OCI-LY7 (cell line): ENCODE data around the gene ZNF644. TPM values are rescaled to one million over a fixed set of nuclear protein-coding genes. Genes with fewer than 3 reads are reported as not detected.

Experiments used
- BruUV-seq: library from RNA; stranded (reverse); fragments of 400-500 nt; replicated peaks from 2 replicates; lab custom pipeline; 2021; lab: Mats Ljungman, UMichigan
- CTCF ChIA-PET: fragments of 300-600 bp; sonication (Branson Sonifier 250); formaldehyde crosslinking; loops from one replicate; lab custom pipeline; 2022; ENCODE audit warnings: antibody characterized with exemption; ENCODE audit not compliant: unreplicated experiment; lab: Charles Lee
- POLR2A ChIA-PET: fragments of 300-600 bp; sonication (Branson Sonifier 250); formaldehyde crosslinking; loops from one replicate; lab custom pipeline; 2022; ENCODE audit warnings: antibody characterized with exemption; lab: Charles Lee
- DNase-seq: peaks from one replicate; pipeline ENCODE4 v3.0.0-alpha.2; 2015; ENCODE audit warnings: low spot score
- H2AFZ ChIP-seq: fragments of 200-600 bp; sonication (generic), shearing (Covaris generic); 2 replicates; pipeline ENCODE4 v1.6.1; 2014; ENCODE audit warnings: mild to moderate bottlenecking, antibody characterized with exemption, low read length, moderate library complexity
- H3K27ac ChIP-seq: fragments of 200-600 bp; sonication (generic); 2 replicates; pipeline ENCODE4 v1.5.1; 2014; ENCODE audit warnings: mixed run types, low read depth, mild to moderate bottlenecking, moderate library complexity, low read length, inconsistent platforms; ENCODE audit not compliant: poor library complexity, severe bottlenecking
- H3K36me3 ChIP-seq: fragments of 200-600 bp; sonication (generic); 2 replicates; pipeline ENCODE4 v1.6.1; 2014; ENCODE audit warnings: mild to moderate bottlenecking, antibody characterized with exemption, low read length, moderate library complexity, mixed read lengths; ENCODE audit not compliant: insufficient read depth
- H3K4me1 ChIP-seq: fragments of 200-600 bp; sonication (generic); 2 replicates; pipeline ENCODE4 v1.5.1; 2014; ENCODE audit warnings: mild to moderate bottlenecking, low read length; ENCODE audit not compliant: insufficient read depth, poor library complexity, severe bottlenecking
- H3K4me2 ChIP-seq: fragments of 200-600 bp; sonication (generic); 2 replicates; pipeline ENCODE4 v1.6.1; 2014; ENCODE audit warnings: mild to moderate bottlenecking, low read length
- H3K4me3 ChIP-seq: fragments of 200-600 bp; sonication (generic); 2 replicates; pipeline ENCODE4 v1.5.1; 2014; ENCODE audit warnings: mild to moderate bottlenecking, low read depth, low read length; ENCODE audit not compliant: poor library complexity, severe bottlenecking
- H3K79me2 ChIP-seq: fragments of 200-600 bp; sonication (generic); 2 replicates; pipeline ENCODE4 v1.6.1; 2016; ENCODE audit warnings: low read depth, mild to moderate bottlenecking, low read length, moderate library complexity, mixed read lengths; ENCODE audit not compliant: insufficient read depth
- H3K9me2 ChIP-seq: fragments of 200-600 bp; sonication (generic); 2 replicates; pipeline ENCODE4 v1.6.1; 2016; ENCODE audit warnings: mild to moderate bottlenecking, low read length, mixed read lengths; ENCODE audit not compliant: insufficient read depth
- H3K9me3 ChIP-seq: fragments of 200-600 bp; sonication (generic); 2 replicates; pipeline ENCODE4 v1.6.1; 2014; ENCODE audit warnings: mild to moderate bottlenecking, mixed run types, low read length, mixed read lengths
- H4K20me1 ChIP-seq: fragments of 200-600 bp; sonication (generic); 2 replicates; pipeline ENCODE4 v1.6.1; 2014; ENCODE audit warnings: mild to moderate bottlenecking, antibody characterized with exemption, low read length, moderate library complexity, mixed read lengths; ENCODE audit not compliant: insufficient read depth
- EZH2phosphoT487 ChIP-seq: fragments of 200-600 bp; sonication (generic); IDR thresholded peaks from 2 replicates; pipeline ENCODE4 v1.6.1; 2018; ENCODE audit warnings: low read depth, borderline replicate concordance, mild to moderate bottlenecking, mixed run types, antibody characterized with exemption, low read length, moderate library complexity, mixed read lengths
- intact Hi-C: fragments of 100-400 bp; cut with micrococcal nuclease; formaldehyde crosslinking; loops from one replicate; pipeline ENCODE4 v1.10.0; 2022; ENCODE audit not compliant: unreplicated experiment
- total RNA-seq, 2 experiments: library from RNA; depleted of rRNA in 1 of 2; stranded (reverse); fragments of >200 nt in 1 of 2; shearing (Covaris generic) in 1 of 2; gene quantifications; 2 replicates each; pipeline ENCODE4 v1.2.3, GENCODE V29; 2014 to 2022
- TF ChIP-seq, protein P1 (sequence below): fragments of 200-600 bp; sonication (generic); conservative IDR thresholded peaks from 2 replicates; pipeline ENCODE4 v1.5.1; 2014; ENCODE audit warnings: mild to moderate bottlenecking, antibody characterized with exemption, low read length, moderate library complexity, mixed read lengths

Gene ZNF644
- total RNA-seq, 2 experiments from 2014 or later, result 56.6 to 65.1 TPM

DNA sequence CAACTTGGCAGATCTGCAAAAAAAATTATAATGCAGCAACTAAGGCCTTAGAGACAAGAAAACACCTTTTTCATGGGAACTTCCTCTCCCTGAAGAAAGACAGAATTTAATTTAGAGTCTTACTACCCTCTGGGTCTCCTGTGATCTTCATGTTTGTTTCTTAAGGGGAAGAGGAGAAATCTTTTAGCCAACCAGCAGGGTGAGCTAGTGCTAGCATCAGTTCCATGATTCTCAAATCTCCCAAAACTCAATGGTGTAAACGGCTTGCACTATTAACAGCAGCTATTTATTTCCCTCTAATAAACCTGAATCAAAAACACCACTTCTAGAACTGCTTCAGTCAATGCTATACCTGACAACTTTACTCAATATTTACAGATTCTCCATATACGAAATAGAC lies 3.8 kb downstream of the ZNF644 start:
- Histone ChIP-seq H3K4me1 (peaks cover 33% of the 10 kb centered on the region), H3K4me2 (peak overlapping the region; percentile 85; the same call in 1 of the 2 replicates), H3K27ac (no peak overlapping the region), H3K9me3 (no peaks in the 10 kb centered on the region; the same call in 1 of the 2 replicates), H3K36me3 (peaks cover 68% of the 10 kb centered on the region), H4K20me1 (peaks cover 25% of the 10 kb centered on the region; the same call in 1 of the 2 replicates), H2AFZ (no peak overlapping the region), H3K79me2 (peaks cover 88% of the 10 kb centered on the region), H3K4me3 (no peak overlapping the region), H3K9me2 (no peaks in the 10 kb centered on the region)
- BruUV-seq, result no TSS peak
- intact Hi-C loops, result loop anchor here (1.0 kb wide), 1 partner anchor 147 kb away; no protein-coding TSS in a partner anchor
- DNase-seq, result peak; percentile 29
- TF ChIP-seq EZH2phosphoT487, result no peak
- TF ChIP-seq, protein P1, sequence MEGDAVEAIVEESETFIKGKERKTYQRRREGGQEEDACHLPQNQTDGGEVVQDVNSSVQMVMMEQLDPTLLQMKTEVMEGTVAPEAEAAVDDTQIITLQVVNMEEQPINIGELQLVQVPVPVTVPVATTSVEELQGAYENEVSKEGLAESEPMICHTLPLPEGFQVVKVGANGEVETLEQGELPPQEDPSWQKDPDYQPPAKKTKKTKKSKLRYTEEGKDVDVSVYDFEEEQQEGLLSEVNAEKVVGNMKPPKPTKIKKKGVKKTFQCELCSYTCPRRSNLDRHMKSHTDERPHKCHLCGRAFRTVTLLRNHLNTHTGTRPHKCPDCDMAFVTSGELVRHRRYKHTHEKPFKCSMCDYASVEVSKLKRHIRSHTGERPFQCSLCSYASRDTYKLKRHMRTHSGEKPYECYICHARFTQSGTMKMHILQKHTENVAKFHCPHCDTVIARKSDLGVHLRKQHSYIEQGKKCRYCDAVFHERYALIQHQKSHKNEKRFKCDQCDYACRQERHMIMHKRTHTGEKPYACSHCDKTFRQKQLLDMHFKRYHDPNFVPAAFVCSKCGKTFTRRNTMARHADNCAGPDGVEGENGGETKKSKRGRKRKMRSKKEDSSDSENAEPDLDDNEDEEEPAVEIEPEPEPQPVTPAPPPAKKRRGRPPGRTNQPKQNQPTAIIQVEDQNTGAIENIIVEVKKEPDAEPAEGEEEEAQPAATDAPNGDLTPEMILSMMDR, result peak; percentile 74
- ChIA-PET CTCF (interaction anchor here (0.5 to 1.6 kb wide), 2 partner anchors 9 to 147 kb away, joined by 3 to 6 read pairs; no protein-coding TSS in a partner anchor), POLR2A (interaction anchor here (0.8 to 1.7 kb wide), 5 partner anchors 8 to 124 kb away, joined by 3 to 11 read pairs (median 5); no protein-coding TSS in a partner anchor)

DNA sequence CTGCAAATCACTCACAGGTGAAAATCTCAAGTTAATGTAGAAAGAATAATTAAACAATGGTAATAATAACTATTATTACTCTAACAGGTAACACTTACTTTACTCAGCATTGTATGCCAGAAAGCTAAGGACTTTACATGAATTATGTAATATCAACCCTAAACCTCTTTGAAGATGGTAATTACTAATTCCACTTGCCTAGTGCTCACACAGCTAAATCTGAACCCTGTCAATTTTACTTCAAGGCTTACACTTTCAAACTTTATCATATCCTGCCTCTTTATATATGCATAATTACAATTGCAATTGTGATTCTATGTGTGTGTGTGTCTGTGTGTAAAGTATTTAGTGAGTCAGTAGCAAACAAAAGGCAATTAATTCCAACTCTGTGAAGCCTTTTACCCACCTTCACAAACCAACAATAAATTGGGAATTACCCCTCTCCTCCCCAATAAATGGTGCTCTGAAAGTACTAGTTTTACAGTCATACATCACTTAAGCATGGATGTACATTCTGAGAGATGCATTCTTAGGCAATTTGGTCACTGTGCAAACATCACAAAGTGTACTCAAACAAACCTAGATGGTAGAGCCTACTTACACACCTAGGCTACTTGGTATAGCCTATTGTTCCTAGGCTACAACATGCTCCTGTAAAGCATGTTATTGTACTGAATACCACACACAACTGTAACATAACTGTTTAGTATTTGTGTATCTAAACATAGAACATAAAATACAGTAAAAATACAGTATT lies 5.9 kb downstream of the ZNF644 start:
- CTCF ChIA-PET, result no interaction called here
- Histone ChIP-seq H3K4me2 (no peak overlapping the region), H3K4me1 (peaks cover 28% of the 10 kb centered on the region), H2AFZ (no peak overlapping the region), H3K9me2 (no peaks in the 10 kb centered on the region), H3K4me3 (no peak overlapping the region), H3K79me2 (peaks cover 100% of the 10 kb centered on the region), H3K27ac (no peak overlapping the region), H3K36me3 (peaks cover 80% of the 10 kb centered on the region), H4K20me1 (peaks cover 35% of the 10 kb centered on the region; the same call in 1 of the 2 replicates), H3K9me3 (no peaks in the 10 kb centered on the region; the same call in 1 of the 2 replicates)
- TF ChIP-seq, protein P1, result no peak
- TF ChIP-seq EZH2phosphoT487, result no peak
- BruUV-seq, result no TSS peak
- DNase-seq, result no peak
- POLR2A ChIA-PET, result no interaction called here
- intact Hi-C loops, result no loop called here

- intact Hi-C loops, result no loop called here
- Histone ChIP-seq H3K27ac (no peak overlapping the region), H3K79me2 (peaks cover 100% of the 10 kb centered on the region), H3K9me3 (no peaks in the 10 kb centered on the region; the same call in 1 of the 2 replicates), H3K4me1 (peaks cover 26% of the 10 kb centered on the region), H3K9me2 (no peaks in the 10 kb centered on the region), H3K4me2 (no peak overlapping the region), H3K36me3 (peaks cover 80% of the 10 kb centered on the region), H4K20me1 (peaks cover 34% of the 10 kb centered on the region; the same call in 1 of the 2 replicates), H3K4me3 (no peak overlapping the region), H2AFZ (no peak overlapping the region)
- CTCF ChIA-PET, result no interaction called here
- no TSS peak for BruUV-seq
- no peak for TF ChIP-seq EZH2phosphoT487
- TF ChIP-seq, protein P1, result no peak
- DNase-seq, result no peak
- POLR2A ChIA-PET, result no interaction called here
These were observed 6.5 kb downstream of the ZNF644 start for GRCh38 chr1:91015358-91015780.
